Measurements from ENCODE around the gene TMEM164. TPM values are rescaled to one million over a fixed set of nuclear protein-coding genes. Genes with fewer than 3 reads are reported as not detected.

Gene TMEM164
- total RNA-seq, 2 experiments from 2014 or later: 15.9 to 22.2 TPM

DNA sequence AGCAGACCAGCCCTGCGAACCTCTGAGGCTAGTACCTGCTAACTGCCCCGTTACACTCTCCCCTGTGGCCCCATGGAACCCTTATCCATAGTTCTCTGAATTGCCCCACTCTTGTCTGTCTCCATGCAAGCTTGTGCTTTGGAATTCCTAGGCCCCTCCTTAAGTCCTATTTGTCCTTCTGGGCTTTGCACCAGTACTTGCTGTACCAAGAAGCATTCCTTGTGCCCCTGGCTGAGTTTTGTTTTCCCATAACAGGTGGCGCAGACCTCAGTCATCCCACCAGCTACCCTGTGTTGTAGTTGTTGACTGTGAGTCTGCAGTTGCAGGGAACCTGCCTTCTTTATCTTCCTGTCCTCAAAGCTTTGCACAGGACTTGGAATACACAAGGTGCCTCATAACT lies 167.1 kb downstream of the TMEM164 start:
- Mint-ChIP-seq H3K9me3 (ENCODE audit: low read depth) (no peaks in the 10 kb centered on the region), H3K36me3 (peaks cover 6% of the 10 kb centered on the region), H3K27ac (no peak overlapping the region), H3K27me3 (no peaks in the 10 kb centered on the region), H3K4me1 (no peaks in the 10 kb centered on the region), H3K4me3 (no peak overlapping the region)
- no peak for ATAC-seq
- CTCF ChIA-PET: interaction anchor here (16.2 kb wide), 1 partner anchor 240 kb away, joined by 271 read pairs; no protein-coding TSS in a partner anchor
- DNase-seq: no peak

DNA sequence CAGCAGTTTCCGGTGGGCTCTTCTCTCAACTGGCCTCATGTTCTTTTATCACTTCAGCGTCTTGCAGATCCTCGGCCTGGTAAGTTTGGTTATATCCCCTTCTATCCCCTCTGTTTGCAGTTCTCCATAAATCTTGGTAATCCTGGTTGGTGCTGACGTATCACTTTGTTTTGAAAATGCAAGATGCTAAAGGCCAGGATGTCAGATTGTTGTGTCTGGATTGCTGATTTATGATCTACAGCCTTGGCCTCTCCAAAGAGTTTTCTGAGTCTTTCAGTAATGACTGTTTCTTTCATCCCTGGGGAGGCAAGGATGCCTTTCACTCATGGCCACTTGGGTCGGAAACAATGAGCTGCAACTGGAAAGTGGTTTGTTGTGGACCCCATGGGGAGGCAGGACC lies 168.5 kb downstream of the TMEM164 start:
- ATAC-seq (no peak), DNase-seq (no peak)
- H3K36me3 Mint-ChIP-seq: peaks cover 6% of the 10 kb centered on the region
- CTCF ChIA-PET: no interaction called here
- H3K27ac Mint-ChIP-seq: no peak overlapping the region
- H3K27me3 Mint-ChIP-seq: no peaks in the 10 kb centered on the region
- no peaks in the 10 kb centered on the region for H3K9me3 Mint-ChIP-seq (ENCODE audit: low read depth)
- H3K4me1 Mint-ChIP-seq: no peaks in the 10 kb centered on the region
- H3K4me3 Mint-ChIP-seq: no peak overlapping the region

DNA sequence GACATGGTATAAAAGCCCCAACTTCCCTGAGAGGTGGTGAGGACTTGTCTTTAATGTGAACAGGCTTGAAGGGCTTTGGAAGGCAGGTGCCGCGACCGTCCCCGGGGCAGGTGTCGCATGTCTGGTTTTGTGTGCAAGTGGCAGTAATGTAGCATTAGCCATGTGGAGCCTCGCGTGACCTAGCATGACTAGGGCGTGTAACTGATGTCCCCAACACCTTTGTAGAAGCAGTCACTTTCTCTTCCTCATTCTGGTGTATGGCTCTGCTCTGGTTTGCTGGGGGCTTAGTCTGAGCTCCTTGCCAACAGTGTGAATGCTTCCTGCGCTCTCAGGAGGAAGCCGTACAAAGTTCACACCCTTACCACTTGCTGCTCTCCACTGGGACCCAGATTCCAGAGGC lies 169.3 kb downstream of the TMEM164 start:
- ATAC-seq (no peak), DNase-seq (no peak)
- Mint-ChIP-seq H3K36me3 (peaks cover 6% of the 10 kb centered on the region), H3K4me1 (no peaks in the 10 kb centered on the region), H3K9me3 (ENCODE audit: low read depth) (no peaks in the 10 kb centered on the region), H3K27ac (peak overlapping the region; percentile 31), H3K27me3 (no peaks in the 10 kb centered on the region), H3K4me3 (no peak overlapping the region)
- CTCF ChIA-PET: no interaction called here

DNA sequence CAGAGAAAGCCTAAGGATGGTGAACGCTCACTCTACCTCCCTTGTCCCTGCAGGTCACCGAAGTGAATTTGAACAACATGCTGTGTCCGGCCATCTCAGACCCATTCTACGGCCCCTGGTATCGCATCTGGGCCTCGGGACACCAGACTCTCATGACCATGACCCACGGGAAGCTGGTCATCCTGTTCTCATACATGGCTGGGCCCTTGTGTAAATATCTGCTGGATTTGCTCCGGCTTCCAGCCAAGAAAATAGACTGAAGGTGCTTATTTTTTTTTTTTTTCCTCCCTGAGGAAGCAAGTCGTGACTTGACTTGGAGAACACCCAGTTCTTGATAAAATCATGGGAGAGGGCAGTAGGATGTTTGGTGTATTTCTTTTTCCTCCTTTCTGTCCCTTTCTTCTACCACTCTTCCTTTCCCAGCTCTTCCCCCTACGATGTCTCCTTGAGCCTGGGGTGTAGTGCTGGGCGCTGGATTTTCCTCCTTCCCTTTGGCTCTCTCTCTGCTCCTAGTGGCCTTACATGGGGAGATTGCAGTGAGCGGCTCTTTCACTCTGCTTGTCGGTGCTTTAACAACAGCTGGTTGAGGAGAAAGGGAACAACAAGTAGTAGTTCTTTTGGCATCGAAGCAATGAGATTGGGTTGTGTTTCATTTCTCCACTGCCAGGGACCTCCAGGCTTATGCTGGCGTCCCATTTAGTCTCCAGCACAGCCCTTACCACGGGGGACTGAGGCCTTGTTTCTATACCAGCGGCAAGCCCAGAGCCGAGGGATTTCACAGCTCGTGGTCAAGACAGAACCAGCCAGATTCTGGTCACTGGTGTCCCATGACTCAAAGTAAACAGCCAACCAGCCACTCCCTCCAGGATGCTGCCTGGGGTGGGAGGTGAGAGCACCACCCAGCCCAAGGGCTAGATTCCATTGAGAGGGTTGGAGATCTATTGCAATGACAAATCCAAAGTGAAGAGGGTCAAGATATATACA lies 170.6 kb downstream of the TMEM164 start:
- H3K27me3 Mint-ChIP-seq: no peaks in the 10 kb centered on the region
- H3K4me3 Mint-ChIP-seq: no peak overlapping the region
- no peak for ATAC-seq
- DNase-seq: no peak
- peaks cover 6% of the 10 kb centered on the region for H3K36me3 Mint-ChIP-seq
- no peaks in the 10 kb centered on the region for H3K4me1 Mint-ChIP-seq
- H3K9me3 Mint-ChIP-seq (ENCODE audit: low read depth): no peaks in the 10 kb centered on the region
- CTCF ChIA-PET: no interaction called here
- H3K27ac Mint-ChIP-seq: no peak overlapping the region

DNA sequence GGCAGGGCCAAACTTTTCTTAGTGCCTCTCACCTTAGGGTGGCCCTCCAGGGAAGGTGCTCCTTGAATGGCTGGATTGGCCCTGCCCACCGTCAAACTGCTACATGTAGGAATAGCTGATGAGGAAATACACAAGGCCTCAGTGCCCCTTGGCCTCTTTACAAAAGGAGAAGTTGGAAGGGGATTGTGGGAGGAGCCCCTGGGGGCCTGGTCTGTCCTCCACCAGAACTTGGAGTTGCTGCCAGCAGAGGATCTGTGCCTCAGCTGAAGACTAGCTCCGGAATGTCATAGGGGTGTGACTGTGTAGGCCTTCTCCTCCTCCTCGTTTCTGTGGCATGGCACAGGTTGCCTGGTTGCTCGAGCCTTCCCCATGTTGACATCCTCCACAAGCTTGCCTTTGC lies 172.2 kb downstream of the TMEM164 start:
- no peaks in the 10 kb centered on the region for H3K4me1 Mint-ChIP-seq
- CTCF ChIA-PET: no interaction called here
- no peak overlapping the region for H3K27ac Mint-ChIP-seq
- no peak overlapping the region for H3K4me3 Mint-ChIP-seq
- peaks cover 4% of the 10 kb centered on the region for H3K36me3 Mint-ChIP-seq
- no peaks in the 10 kb centered on the region for H3K9me3 Mint-ChIP-seq (ENCODE audit: low read depth)
- DNase-seq (no peak), ATAC-seq (no peak)
- H3K27me3 Mint-ChIP-seq: no peaks in the 10 kb centered on the region

DNA sequence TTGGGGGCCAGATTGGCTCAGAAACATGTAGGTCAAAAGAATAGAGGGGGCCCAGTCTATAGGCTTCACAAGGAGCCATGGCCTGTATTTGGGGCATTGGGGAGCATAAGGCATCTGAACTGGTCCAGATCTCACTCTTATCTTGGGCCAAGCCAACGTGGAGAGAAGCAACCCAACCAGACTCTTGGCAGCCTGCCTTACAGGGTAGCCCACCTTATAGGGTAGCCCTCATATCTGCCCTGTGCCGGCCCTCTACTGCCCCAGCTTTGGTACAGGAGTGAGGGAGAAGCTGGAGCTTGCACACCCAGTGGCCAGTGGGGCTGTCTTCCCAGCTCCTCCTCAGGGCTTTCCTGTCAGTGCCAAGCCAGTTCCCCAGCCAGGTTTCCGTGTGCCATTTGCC lies 172.8 kb downstream of the TMEM164 start:
- CTCF ChIA-PET: no interaction called here

DNA sequence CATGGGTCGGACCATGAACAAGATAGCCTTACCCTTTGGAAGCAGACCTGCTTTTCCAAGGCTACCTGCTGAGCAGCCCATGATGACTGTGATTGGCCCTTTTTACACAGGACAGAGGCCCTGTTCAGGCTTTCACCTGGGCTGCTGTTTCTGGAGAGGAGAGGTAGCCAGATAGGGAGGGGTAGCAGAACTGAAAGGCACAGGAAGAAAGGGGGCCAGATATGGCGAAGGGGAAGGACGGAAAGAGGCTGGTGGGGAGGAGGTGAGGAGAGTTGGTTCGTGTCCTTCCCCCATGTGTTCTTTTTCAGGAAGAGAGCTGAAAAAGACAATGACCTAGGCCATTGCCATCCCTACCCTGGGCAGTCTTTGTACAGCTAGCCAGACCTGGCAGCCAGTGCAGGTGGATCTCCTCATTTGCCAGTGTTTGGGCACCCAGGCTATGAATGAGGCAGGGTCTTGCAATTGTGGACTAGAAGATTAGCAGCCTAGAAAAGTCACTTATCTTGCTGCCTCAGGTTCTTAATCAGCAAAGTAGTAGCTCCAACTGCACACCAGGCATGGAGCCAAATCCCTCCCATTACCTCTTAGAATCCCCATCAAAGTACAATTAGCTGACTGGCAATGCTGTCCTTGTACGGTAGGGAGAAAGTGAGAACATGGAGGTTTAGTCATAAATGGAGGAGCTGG lies 175.4 kb downstream of the TMEM164 start:
- DNase-seq (no peak), ATAC-seq (no peak)
- Mint-ChIP-seq H3K27me3 (no peaks in the 10 kb centered on the region), H3K36me3 (peaks cover 2% of the 10 kb centered on the region), H3K9me3 (ENCODE audit: low read depth) (no peaks in the 10 kb centered on the region), H3K27ac (no peak overlapping the region), H3K4me1 (peaks cover 7% of the 10 kb centered on the region), H3K4me3 (no peak overlapping the region)
- CTCF ChIA-PET: no interaction called here

More for the DNA sequence above, 172.8 kb downstream of the TMEM164 start:
- Mint-ChIP-seq H3K9me3 (ENCODE audit: low read depth) (no peaks in the 10 kb centered on the region), H3K27ac (no peak overlapping the region), H3K4me3 (no peak overlapping the region), H3K36me3 (peaks cover 4% of the 10 kb centered on the region), H3K4me1 (peaks cover 2% of the 10 kb centered on the region), H3K27me3 (no peaks in the 10 kb centered on the region)
- no peak for ATAC-seq
- DNase-seq: no peak

DNA sequence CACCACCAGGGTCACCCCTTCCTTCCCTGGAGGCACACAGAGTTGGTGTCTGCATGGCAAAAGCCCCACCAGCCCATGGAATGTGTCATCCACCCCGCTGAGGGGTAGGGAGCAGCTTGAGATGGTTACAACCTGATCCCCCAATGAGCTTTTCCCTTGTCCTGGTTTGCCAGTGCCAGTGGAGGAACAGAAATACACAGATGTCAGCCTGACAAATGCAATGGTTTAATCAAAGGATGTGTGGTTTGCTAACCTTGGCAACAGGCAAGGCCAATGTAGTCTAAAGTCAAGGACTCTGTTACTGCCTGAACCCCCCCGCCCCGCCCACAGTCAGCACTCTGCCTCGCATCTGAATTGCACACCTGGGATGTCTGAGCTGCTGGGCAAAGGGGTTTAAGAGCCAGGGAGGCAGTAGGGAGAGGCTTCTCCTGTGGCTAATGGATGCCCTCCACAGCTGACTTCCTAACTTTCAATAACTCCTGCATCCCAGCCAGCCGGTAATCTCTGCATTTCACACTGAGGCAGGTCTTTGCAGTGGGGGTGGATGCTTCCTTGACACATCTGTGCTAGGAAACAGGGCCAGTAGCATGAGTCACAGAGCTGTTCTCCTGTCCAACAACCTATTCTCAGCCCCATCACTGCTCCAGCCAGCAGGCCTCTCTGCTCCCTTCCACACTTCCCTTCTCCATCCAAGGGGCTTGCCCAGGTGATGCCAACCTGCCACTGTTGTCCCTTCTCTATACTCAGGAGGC lies 177.4 kb downstream of the TMEM164 start:
- no peak for ATAC-seq
- H3K4me1 Mint-ChIP-seq: peaks cover 10% of the 10 kb centered on the region
- no peak overlapping the region for H3K4me3 Mint-ChIP-seq
- CTCF ChIA-PET: no interaction called here
- H3K27ac Mint-ChIP-seq: no peak overlapping the region
- H3K36me3 Mint-ChIP-seq: peaks cover 5% of the 10 kb centered on the region
- H3K9me3 Mint-ChIP-seq (ENCODE audit: low read depth): peaks cover 2% of the 10 kb centered on the region
- DNase-seq: no peak
- no peaks in the 10 kb centered on the region for H3K27me3 Mint-ChIP-seq

DNA sequence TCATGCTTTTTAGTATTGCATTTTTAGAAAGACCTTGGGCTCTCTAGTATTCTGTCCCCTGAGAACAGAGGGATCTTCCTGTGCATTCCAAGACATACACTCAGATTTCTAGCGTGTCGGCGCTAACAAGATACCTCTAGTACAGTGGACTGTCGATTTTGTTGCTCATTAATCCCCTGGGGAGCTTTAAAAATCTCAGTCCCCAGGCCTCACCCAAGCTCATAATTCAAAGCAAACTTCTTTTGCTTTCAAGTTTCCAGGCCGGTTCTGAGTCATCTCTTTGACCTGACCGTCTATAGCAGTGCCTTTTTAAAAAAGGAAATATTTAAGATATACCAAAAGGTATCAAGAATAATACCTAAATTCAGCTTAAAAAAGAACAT lies 178.0 kb downstream of the TMEM164 start:
- DNase-seq: no peak
- ATAC-seq: no peak
- Mint-ChIP-seq H3K4me3 (no peak overlapping the region), H3K9me3 (ENCODE audit: low read depth) (peaks cover 2% of the 10 kb centered on the region), H3K4me1 (peaks cover 10% of the 10 kb centered on the region), H3K36me3 (peaks cover 10% of the 10 kb centered on the region), H3K27ac (no peak overlapping the region), H3K27me3 (no peaks in the 10 kb centered on the region)
- CTCF ChIA-PET: interaction anchor here (0.9 kb wide), 1 partner anchor 20 kb away, joined by 3 read pairs; no protein-coding TSS in a partner anchor

DNA sequence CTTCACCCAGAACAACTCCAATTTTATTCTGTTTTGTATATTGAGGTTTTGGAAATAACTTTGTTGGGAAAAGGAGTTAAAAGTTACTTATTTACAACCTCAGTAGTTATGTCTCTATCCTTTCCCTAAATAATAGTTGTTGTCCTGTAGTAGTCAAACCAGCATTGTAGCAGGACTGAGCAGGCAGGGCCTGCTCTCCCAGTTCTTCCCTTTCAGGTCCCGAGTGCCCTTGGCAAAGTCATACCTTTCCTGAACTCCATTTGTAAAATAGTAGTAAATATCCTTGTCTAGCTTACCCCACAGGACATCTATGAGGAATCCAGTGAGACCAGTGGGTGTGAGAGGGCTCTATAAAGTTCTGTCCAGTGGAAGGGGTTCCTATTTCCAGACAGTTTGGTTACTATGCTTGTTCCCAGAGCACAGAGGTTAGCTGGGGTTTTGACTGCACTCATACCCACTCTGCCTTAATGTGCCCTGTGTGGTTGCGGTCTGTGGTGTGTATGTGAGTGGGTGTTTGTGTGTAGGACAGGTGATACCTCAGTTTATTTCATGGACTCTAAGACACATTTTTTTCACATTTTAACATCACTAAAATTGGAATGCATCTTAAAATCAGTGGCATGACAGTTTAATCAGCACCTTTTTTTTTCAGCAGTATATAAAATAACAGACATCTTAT lies 178.7 kb downstream of the TMEM164 start:
- Mint-ChIP-seq H3K27me3 (no peaks in the 10 kb centered on the region), H3K4me3 (no peak overlapping the region), H3K27ac (no peak overlapping the region), H3K4me1 (peaks cover 10% of the 10 kb centered on the region), H3K36me3 (peaks cover 12% of the 10 kb centered on the region), H3K9me3 (ENCODE audit: low read depth) (peaks cover 2% of the 10 kb centered on the region)
- CTCF ChIA-PET: interaction anchor here (0.9 kb wide), 2 partner anchors 21 to 22 kb away, joined by 3 read pairs; no protein-coding TSS in a partner anchor
- ATAC-seq: no peak
- no peak for DNase-seq

DNA sequence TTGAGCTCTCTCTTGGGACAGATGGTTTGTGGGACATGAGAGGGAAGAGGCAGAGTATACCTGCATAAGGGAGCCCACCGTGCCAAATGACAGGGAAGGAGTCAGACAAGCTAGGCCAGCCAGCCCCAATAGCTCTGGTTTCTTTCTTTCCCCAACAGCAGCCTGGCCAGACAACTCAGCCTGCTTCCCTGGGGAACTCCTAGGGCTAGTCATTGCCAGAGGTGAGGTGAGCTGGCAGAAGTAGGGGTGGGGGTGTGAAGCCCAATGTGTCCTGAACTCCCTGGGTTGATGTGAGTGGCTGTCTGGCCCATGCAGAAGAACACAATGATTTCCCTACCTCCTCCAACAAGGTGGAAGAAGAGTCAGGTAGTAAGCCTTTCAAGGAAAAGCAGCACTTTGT lies 179.4 kb downstream of the TMEM164 start:
- H3K27me3 Mint-ChIP-seq: no peaks in the 10 kb centered on the region
- H3K4me3 Mint-ChIP-seq: no peak overlapping the region
- no peak overlapping the region for H3K27ac Mint-ChIP-seq
- peaks cover 10% of the 10 kb centered on the region for H3K4me1 Mint-ChIP-seq
- CTCF ChIA-PET: interaction anchor here (0.9 kb wide), 1 partner anchor 23 kb away, joined by 3 read pairs; no protein-coding TSS in a partner anchor
- DNase-seq: no peak
- no peak for ATAC-seq
- peaks cover 2% of the 10 kb centered on the region for H3K9me3 Mint-ChIP-seq (ENCODE audit: low read depth)
- peaks cover 12% of the 10 kb centered on the region for H3K36me3 Mint-ChIP-seq

DNA sequence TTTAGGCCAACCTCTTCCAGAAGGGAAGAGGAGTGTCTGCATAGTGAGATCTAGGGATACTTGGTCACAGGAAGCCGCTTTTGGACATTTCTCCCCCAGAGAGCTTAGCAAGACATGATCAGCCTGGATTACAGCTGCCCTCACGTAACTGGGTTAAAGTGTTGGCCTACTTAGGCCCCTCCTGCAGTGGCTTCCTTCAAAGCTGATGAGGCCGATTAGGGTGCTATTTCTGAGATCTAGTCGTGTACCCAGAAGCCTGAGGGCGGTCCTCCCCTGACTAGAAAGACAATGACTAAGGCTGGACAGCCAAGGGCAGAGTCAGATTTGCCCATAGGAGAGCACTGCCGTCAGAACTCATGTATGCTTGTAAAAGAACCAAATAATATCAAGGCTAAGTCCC lies 180.0 kb downstream of the TMEM164 start:
- Mint-ChIP-seq H3K4me1 (peaks cover 10% of the 10 kb centered on the region), H3K4me3 (no peak overlapping the region), H3K27ac (no peak overlapping the region), H3K9me3 (ENCODE audit: low read depth) (peaks cover 2% of the 10 kb centered on the region), H3K27me3 (no peaks in the 10 kb centered on the region), H3K36me3 (peaks cover 12% of the 10 kb centered on the region)
- CTCF ChIA-PET: no interaction called here
- DNase-seq: no peak
- ATAC-seq: no peak

DNA sequence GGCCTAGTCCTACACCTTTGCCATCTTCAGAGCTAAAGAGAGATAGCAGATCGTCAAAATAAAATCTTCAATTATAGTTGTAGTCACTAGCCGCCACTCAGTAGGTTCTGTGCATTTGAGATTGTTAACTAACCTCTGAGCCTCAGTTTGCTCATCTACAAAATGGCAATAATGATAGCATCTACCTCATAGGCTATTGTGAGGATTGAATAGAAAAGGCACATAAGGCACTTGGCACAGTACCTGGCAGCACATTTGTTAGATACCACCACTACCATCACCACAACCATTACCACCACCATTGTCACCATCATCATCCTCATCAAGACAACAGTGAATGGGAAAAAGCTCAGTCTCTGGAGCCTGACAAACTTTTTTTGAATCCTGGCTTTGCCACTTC lies 180.4 kb downstream of the TMEM164 start:
- no peak for ATAC-seq
- H3K27me3 Mint-ChIP-seq: no peaks in the 10 kb centered on the region
- H3K4me3 Mint-ChIP-seq: no peak overlapping the region
- CTCF ChIA-PET: interaction anchor here (0.8 kb wide), 1 partner anchor 225 kb away, joined by 3 read pairs; no protein-coding TSS in a partner anchor
- no peak for DNase-seq
- peaks cover 2% of the 10 kb centered on the region for H3K9me3 Mint-ChIP-seq (ENCODE audit: low read depth)
- H3K27ac Mint-ChIP-seq: no peak overlapping the region
- H3K36me3 Mint-ChIP-seq: peaks cover 15% of the 10 kb centered on the region
- peaks cover 14% of the 10 kb centered on the region for H3K4me1 Mint-ChIP-seq

Measured in activated CD8-positive, alpha-beta memory T cell treated with anti-CD3 and anti-CD28 coated beads, Interleukin-2, amount 10 ng/mL, durations not matched to agents 7 days and 5 days (primary cell).